ENCODE measurements around the gene ADCY2.

- no peak for TF ChIP-seq POLR2AphosphoS5 (IDR thresholded peaks at IDR 0.05)
- TF ChIP-seq CTCF (IDR thresholded peaks at IDR 0.05): no peak
- TF ChIP-seq EP300 (IDR thresholded peaks at IDR 0.05): no peak
- TF ChIP-seq POLR2A (IDR thresholded peaks at IDR 0.05): no peak
Observed at GRCh38 chr5:7837403-7837802, 441.5 kb downstream of the ADCY2 start.

Data from stomach (tissue), 4 donors.